SIG-M5 treated with dmso at 0.1 percent for 504 hours (cell line): ENCODE results near the gene ZNF436.
"Not testable (repeated sequence)": the region's sequence is repeated elsewhere in the genome, so short reads cannot be mapped to it uniquely, and the experiment has no call there.

Source experiments
- DNase-seq: peaks from one replicate; lab custom pipeline; 2025; ENCODE audit not compliant: unreplicated experiment; lab: John Stamatoyannopoulos, UW

ZNF436 gene

DNA sequence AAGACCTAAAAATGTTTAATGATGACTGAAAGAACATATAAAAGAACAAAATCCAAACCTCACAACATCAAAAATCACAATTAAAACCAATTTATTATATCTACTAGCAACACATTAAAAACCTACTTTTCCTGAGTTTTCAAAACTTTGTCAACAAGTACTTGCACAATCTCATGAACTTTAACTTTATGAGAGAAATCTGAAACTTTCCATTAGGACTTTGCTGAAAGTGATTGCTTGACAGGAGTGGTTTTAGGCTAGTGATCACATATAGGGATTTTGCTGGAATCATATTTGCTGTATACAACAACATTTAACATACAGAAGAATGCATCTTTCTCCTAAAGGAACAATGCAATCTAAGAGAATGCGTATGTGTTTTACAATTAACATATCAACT, 38.8 kb downstream of the ZNF436 start:
- no peak for DNase-seq

- DNase-seq, result no peak
These were observed 44.2 kb downstream of the ZNF436 start for GRCh38 chr1:23325393-23325792.

GRCh38 chr1:23322770-23323169, 46.9 kb downstream of the ZNF436 start:
- DNase-seq, result no peak

DNA sequence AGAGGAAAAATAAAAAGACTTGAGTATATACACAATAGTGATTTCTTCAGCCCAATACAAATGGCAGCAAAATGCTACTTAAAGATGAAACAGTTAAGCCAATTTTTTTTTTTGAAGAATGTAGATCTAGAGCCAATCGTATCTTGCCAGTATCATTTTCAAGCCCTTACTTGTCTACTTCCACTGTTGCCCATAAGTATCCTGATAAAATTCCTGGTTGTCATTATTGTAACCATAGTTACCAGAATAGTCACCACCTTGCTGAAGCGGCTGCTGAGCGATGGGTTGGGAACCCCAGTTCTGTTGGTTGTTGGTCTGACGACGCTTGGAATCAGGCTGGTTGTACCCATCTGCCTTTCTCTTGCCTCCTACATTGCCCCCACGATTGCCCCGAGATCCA, 59.4 kb downstream of the ZNF436 start:
- not testable (repeated sequence) for DNase-seq
